ENCODE results near the gene ADAMTS3.

DNA sequence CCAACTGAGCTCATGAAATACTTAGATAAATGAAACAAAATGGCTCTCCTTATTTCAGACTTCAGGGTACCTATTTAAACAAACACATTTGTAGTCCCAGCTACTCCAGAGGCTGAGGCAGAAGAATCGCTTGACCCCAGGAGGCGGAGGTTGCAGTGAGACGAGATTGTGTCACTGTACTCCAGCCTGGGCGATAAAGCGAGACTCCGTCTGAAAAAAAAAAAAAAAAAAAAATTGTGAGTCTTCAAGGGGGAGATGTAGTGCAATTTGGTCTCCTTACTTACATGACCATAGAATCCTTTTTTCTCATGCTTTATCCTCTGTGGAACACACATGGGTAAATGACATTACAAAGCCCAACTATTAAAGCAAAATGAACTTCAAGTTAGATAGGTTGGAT, 2.3 kb upstream of the ADAMTS3 start:
- TF ChIP-seq, protein P1, sequence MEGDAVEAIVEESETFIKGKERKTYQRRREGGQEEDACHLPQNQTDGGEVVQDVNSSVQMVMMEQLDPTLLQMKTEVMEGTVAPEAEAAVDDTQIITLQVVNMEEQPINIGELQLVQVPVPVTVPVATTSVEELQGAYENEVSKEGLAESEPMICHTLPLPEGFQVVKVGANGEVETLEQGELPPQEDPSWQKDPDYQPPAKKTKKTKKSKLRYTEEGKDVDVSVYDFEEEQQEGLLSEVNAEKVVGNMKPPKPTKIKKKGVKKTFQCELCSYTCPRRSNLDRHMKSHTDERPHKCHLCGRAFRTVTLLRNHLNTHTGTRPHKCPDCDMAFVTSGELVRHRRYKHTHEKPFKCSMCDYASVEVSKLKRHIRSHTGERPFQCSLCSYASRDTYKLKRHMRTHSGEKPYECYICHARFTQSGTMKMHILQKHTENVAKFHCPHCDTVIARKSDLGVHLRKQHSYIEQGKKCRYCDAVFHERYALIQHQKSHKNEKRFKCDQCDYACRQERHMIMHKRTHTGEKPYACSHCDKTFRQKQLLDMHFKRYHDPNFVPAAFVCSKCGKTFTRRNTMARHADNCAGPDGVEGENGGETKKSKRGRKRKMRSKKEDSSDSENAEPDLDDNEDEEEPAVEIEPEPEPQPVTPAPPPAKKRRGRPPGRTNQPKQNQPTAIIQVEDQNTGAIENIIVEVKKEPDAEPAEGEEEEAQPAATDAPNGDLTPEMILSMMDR (conservative IDR thresholded peaks at IDR 0.05; ENCODE audit: low read length) = no peak
- no peak for TF ChIP-seq EZH2phosphoT487 (IDR thresholded peaks at IDR 0.05; ENCODE audit: borderline replicate concordance)
